Immature natural killer cell (primary cell): ENCODE measurements around the gene PLCL1. TPM values are rescaled to one million over a fixed set of nuclear protein-coding genes. Genes with fewer than 3 reads are reported as not detected.
"Not testable (repeated sequence)": the region's sequence is repeated elsewhere in the genome, so short reads cannot be mapped to it uniquely, and the experiment has no call there.

Experiments used
- DNase-seq, 3 donors: peaks; one replicate each; pipeline ENCODE4 v3.0.0; 2022; ENCODE audit warnings: mixed read lengths in 1 of 3
- H3K27ac Mint-ChIP-seq, 6 donors: one replicate each; pipeline ENCODE4 v1.8.0; 2020; ENCODE audit warnings: mixed read lengths in 6 of 6, mild to moderate bottlenecking in 5 of 6, inconsistent platforms in 4 of 6, moderate library complexity in 3 of 6
- H3K27me3 Mint-ChIP-seq, 3 donors: one replicate each; pipeline ENCODE4 v1.8.0; 2020 to 2021; ENCODE audit warnings: low read depth in 3 of 3, mild to moderate bottlenecking in 3 of 3, mixed read lengths in 3 of 3, moderate library complexity in 3 of 3, inconsistent platforms in 1 of 3
- H3K36me3 Mint-ChIP-seq, 3 donors: one replicate each; pipeline ENCODE4 v1.8.0; 2020; ENCODE audit warnings: mixed read lengths in 3 of 3, inconsistent platforms in 2 of 3, mild to moderate bottlenecking in 2 of 3
- H3K4me1 Mint-ChIP-seq, 2 donors: one replicate each; pipeline ENCODE4 v1.8.0; 2020; ENCODE audit warnings: inconsistent platforms in 2 of 2, mild to moderate bottlenecking in 2 of 2, mixed read lengths in 2 of 2, moderate library complexity in 1 of 2
- H3K4me3 Mint-ChIP-seq, 5 donors: one replicate each; pipeline ENCODE4 v1.8.0; 2020; ENCODE audit warnings: mild to moderate bottlenecking in 5 of 5, mixed read lengths in 5 of 5, inconsistent platforms in 3 of 5, moderate library complexity in 3 of 5
- H3K9me3 Mint-ChIP-seq, 6 donors: one replicate each; pipeline ENCODE4 v1.8.0; 2020; ENCODE audit warnings: mild to moderate bottlenecking in 6 of 6, mixed read lengths in 6 of 6, inconsistent platforms in 4 of 6, moderate library complexity in 3 of 6
- polyA plus RNA-seq, 3 donors: library from polyadenylated mRNA; unstranded; fragments of 300-500 nt; fragmentation: Illumina TruSeq; gene quantifications; one replicate each; pipeline ENCODE4 v1.2.3, GENCODE V29; 2021

Gene PLCL1
- polyA plus RNA-seq, 3 donors from 2014 or later: 0.51 to 0.53 TPM; not detected in 1

GRCh38 chr2:198016243-198016642, 211.8 kb downstream of the PLCL1 start:
- no peaks in the 10 kb centered on the region for H3K4me1 Mint-ChIP-seq
- H3K4me3 Mint-ChIP-seq: no peak overlapping the region
- peaks cover 0 to 1% (median 0%) of the 10 kb centered on the region in 3 donors for H3K27me3 Mint-ChIP-seq
- DNase-seq: no peak
- H3K9me3 Mint-ChIP-seq: peaks cover 0 to 13% (median 3%) of the 10 kb centered on the region in 6 donors
- no peaks in the 10 kb centered on the region for H3K36me3 Mint-ChIP-seq
- H3K27ac Mint-ChIP-seq: no peak overlapping the region

- Mint-ChIP-seq H3K9me3 (peaks cover 0 to 12% (median 0%) of the 10 kb centered on the region in 6 donors), H3K4me1 (no peaks in the 10 kb centered on the region), H3K4me3 (no peak overlapping the region), H3K36me3 (no peaks in the 10 kb centered on the region), H3K27me3 (peaks cover 0 to 1% (median 0%) of the 10 kb centered on the region in 3 donors), H3K27ac (no peak overlapping the region)
- no peak for DNase-seq
These were observed 212.7 kb downstream of the PLCL1 start for GRCh38 chr2:198017068-198017467.

GRCh38 chr2:198028955-198029354, 224.6 kb downstream of the PLCL1 start:
- Mint-ChIP-seq H3K36me3 (no peaks in the 10 kb centered on the region), H3K27me3 (no peaks in the 10 kb centered on the region), H3K27ac (no peak overlapping the region), H3K4me1 (no peaks in the 10 kb centered on the region), H3K4me3 (no peak overlapping the region), H3K9me3 (peaks cover 0 to 3% (median 0%) of the 10 kb centered on the region in 6 donors)
- no peak for DNase-seq

- DNase-seq, H3K27ac Mint-ChIP-seq, H3K9me3 Mint-ChIP-seq, H3K27me3 Mint-ChIP-seq, H3K36me3 Mint-ChIP-seq, H3K4me3 Mint-ChIP-seq, H3K4me1 Mint-ChIP-seq: not testable (repeated sequence)
These were observed 225.2 kb downstream of the PLCL1 start for GRCh38 chr2:198029576-198029975.

- DNase-seq: no peak
- Mint-ChIP-seq H3K9me3 (peaks cover 0 to 3% (median 0%) of the 10 kb centered on the region in 6 donors), H3K27ac (no peak overlapping the region), H3K4me1 (no peaks in the 10 kb centered on the region), H3K27me3 (no peaks in the 10 kb centered on the region), H3K36me3 (no peaks in the 10 kb centered on the region), H3K4me3 (no peak overlapping the region)
These were observed 229.2 kb downstream of the PLCL1 start for GRCh38 chr2:198033626-198034025.

GRCh38 chr2:198036029-198036879, 231.9 kb downstream of the PLCL1 start:
- no peak for DNase-seq
- H3K27ac Mint-ChIP-seq: no peak overlapping the region
- H3K9me3 Mint-ChIP-seq: peaks cover 0 to 3% (median 0%) of the 10 kb centered on the region in 6 donors
- H3K4me3 Mint-ChIP-seq: no peak overlapping the region
- no peaks in the 10 kb centered on the region for H3K36me3 Mint-ChIP-seq
- no peaks in the 10 kb centered on the region for H3K27me3 Mint-ChIP-seq
- peaks cover 0 to 8% of the 10 kb centered on the region in 2 donors for H3K4me1 Mint-ChIP-seq

- Mint-ChIP-seq H3K4me3 (no peak overlapping the region), H3K9me3 (peaks cover 0 to 2% (median 0%) of the 10 kb centered on the region in 6 donors), H3K27me3 (peaks cover 0 to 3% (median 0%) of the 10 kb centered on the region in 3 donors), H3K4me1 (peaks cover 9 to 10% of the 10 kb centered on the region in 2 donors), H3K27ac (no peak overlapping the region), H3K36me3 (no peaks in the 10 kb centered on the region)
- no peak for DNase-seq
These were observed 236.4 kb downstream of the PLCL1 start for GRCh38 chr2:198040835-198041234.

GRCh38 chr2:198042189-198042588, 237.8 kb downstream of the PLCL1 start:
- Mint-ChIP-seq H3K9me3 (peaks cover 0 to 4% (median 0%) of the 10 kb centered on the region in 6 donors), H3K27ac (no peak overlapping the region), H3K4me3 (no peak overlapping the region), H3K4me1 (peaks cover 9 to 10% of the 10 kb centered on the region in 2 donors), H3K36me3 (no peaks in the 10 kb centered on the region), H3K27me3 (peaks cover 0 to 3% (median 0%) of the 10 kb centered on the region in 3 donors)
- DNase-seq: peak in 2 of 3 donors; percentile 62 to 67

GRCh38 chr2:198044777-198045176, 240.4 kb downstream of the PLCL1 start:
- Mint-ChIP-seq H3K9me3 (peaks cover 0 to 4% (median 0%) of the 10 kb centered on the region in 6 donors), H3K27ac (no peak overlapping the region), H3K4me3 (no peak overlapping the region), H3K27me3 (peaks cover 0 to 3% (median 3%) of the 10 kb centered on the region in 3 donors), H3K4me1 (peaks cover 9 to 10% of the 10 kb centered on the region in 2 donors), H3K36me3 (peaks cover 0 to 3% (median 0%) of the 10 kb centered on the region in 3 donors)
- DNase-seq: no peak

- H3K4me3 Mint-ChIP-seq: no peak overlapping the region
- peaks cover 0 to 3% (median 0%) of the 10 kb centered on the region in 3 donors for H3K36me3 Mint-ChIP-seq
- DNase-seq: no peak
- H3K27me3 Mint-ChIP-seq: peaks cover 0 to 3% (median 3%) of the 10 kb centered on the region in 3 donors
- peaks cover 6 to 9% of the 10 kb centered on the region in 2 donors for H3K4me1 Mint-ChIP-seq
- H3K9me3 Mint-ChIP-seq: peaks cover 0 to 4% (median 0%) of the 10 kb centered on the region in 6 donors
- no peak overlapping the region for H3K27ac Mint-ChIP-seq
These were observed 240.8 kb downstream of the PLCL1 start for GRCh38 chr2:198045227-198045626.

GRCh38 chr2:198052741-198053140, 248.3 kb downstream of the PLCL1 start:
- H3K27ac Mint-ChIP-seq: no peak overlapping the region
- peaks cover 0 to under 1% (median 0%) of the 10 kb centered on the region in 3 donors for H3K36me3 Mint-ChIP-seq
- no peak for DNase-seq
- H3K4me3 Mint-ChIP-seq: no peak overlapping the region
- H3K4me1 Mint-ChIP-seq: no peaks in the 10 kb centered on the region
- peaks cover 0 to 3% (median 0%) of the 10 kb centered on the region in 3 donors for H3K27me3 Mint-ChIP-seq
- peaks cover 0 to 4% (median 0%) of the 10 kb centered on the region in 6 donors for H3K9me3 Mint-ChIP-seq

- no peak for DNase-seq
- Mint-ChIP-seq H3K36me3 (no peaks in the 10 kb centered on the region), H3K27ac (no peak overlapping the region), H3K4me3 (no peak overlapping the region), H3K4me1 (no peaks in the 10 kb centered on the region), H3K9me3 (peaks cover 0 to 4% (median 0%) of the 10 kb centered on the region in 6 donors), H3K27me3 (peaks cover 0 to 3% (median 0%) of the 10 kb centered on the region in 3 donors)
These were observed 248.8 kb downstream of the PLCL1 start for GRCh38 chr2:198053148-198053547.

GRCh38 chr2:198053776-198054175, 249.4 kb downstream of the PLCL1 start:
- Mint-ChIP-seq H3K4me3 (no peak overlapping the region), H3K27me3 (peaks cover 0 to 3% (median 0%) of the 10 kb centered on the region in 3 donors), H3K36me3 (no peaks in the 10 kb centered on the region), H3K9me3 (peaks cover 0 to 4% (median 0%) of the 10 kb centered on the region in 6 donors), H3K4me1 (no peaks in the 10 kb centered on the region), H3K27ac (no peak overlapping the region)
- DNase-seq: no peak

- H3K9me3 Mint-ChIP-seq: peaks cover 0 to 4% (median 0%) of the 10 kb centered on the region in 6 donors
- DNase-seq: peak in 2 of 3 donors; percentile 10 to 24
- H3K4me1 Mint-ChIP-seq: no peaks in the 10 kb centered on the region
- no peak overlapping the region for H3K27ac Mint-ChIP-seq
- no peaks in the 10 kb centered on the region for H3K36me3 Mint-ChIP-seq
- H3K27me3 Mint-ChIP-seq: no peaks in the 10 kb centered on the region
- H3K4me3 Mint-ChIP-seq: no peak overlapping the region
These were observed 249.9 kb downstream of the PLCL1 start for GRCh38 chr2:198054299-198054698.
